ENCODE measurements around the gene PON2.
"Not testable (repeated sequence)": the region's sequence is repeated elsewhere in the genome, so short reads cannot be mapped to it uniquely, and the experiment has no call there.

The PON2 gene

DNA sequence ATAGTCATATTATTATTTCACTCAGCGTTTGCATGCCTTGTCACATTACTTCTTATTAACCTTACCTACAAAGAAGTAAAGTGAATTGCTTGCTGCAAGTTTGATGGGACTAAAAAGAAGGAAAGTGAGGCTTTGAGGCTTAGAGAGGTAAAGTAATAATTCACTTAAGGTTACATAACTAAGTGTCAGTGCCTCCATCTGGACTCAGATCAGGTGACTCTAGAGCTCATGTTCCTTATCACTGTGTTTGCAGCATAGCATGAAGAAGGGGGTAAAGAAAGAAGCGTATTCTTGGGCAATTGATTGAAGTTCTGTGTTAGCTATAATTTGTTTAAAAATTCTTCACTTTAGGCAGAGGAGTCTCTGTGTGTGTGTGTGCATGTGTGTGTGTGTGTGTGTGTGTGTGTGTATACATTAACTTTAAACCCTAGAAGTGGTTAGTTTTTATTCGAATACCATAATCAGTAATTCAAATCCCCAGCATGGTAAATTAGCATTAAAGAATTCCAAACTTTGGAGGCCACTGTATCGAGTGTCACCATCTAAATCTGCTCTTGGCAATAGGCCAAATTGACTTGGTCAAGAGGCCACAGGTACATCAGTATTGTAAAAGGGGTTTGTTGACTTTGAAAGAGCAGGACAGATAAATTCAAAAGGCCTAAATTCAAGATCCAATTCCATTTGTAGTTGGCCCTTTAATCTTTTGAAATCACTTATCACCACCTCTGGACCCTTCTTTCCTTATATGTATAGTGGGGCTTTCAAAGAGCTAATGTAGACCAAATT lies 36.5 kb downstream of the PON2 start:
- DNase-seq: no peak

GRCh38 chr7:95397381-95397780 lies 37.4 kb downstream of the PON2 start:
- DNase-seq: no peak

- DNase-seq: no peak
Measured at GRCh38 chr7:95396136-95397032, 38.4 kb downstream of the PON2 start, which contains the start of gene PON3. PON3 (minus strand) TSS chr7:95396375; CDS start chr7:95396350, 25 bp downstream.

GRCh38 chr7:95395755-95396135 lies 39.1 kb downstream of the PON2 start:
- DNase-seq: no peak

GRCh38 chr7:95394370-95394769 lies 40.5 kb downstream of the PON2 start:
- no peak for DNase-seq

DNA sequence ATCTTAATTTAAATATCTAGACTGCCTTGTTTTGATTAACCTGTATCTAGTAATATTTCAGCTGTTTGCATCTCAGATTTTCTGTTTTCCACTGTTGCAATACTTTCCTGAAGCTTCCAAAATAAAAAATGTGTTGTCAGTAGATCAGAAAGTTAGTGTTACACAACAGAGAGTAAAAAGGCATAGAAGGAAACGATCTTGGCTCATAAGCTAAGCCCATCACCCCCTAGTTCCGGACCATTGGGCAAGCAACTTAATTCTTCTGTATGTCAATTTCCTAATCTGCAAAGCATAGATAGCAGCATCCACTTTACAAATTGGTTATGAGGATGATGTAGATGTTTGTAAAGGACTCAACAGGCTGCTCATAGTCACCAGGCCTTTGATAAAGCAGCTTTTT lies 43.1 kb downstream of the PON2 start:
- DNase-seq: no peak

DNA sequence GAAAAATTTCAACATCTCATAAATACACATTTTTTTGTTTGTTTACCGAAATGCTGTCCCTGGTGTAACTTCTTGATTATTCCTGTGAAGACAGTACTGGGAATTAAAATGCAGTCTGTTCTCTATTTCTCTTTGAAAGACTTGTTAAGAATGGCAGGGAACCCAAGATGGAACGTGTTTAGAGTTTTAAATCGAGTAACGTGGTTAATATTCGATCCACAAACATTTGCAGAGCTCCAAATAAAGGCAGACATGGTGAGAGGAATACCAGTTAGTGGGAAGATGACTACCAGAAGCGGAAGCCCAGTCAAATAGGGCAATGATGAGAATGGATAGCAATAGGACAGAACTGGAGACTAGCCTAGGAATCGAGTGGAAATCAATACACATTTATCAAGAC lies 45.3 kb downstream of the PON2 start:
- no peak for DNase-seq

DNA sequence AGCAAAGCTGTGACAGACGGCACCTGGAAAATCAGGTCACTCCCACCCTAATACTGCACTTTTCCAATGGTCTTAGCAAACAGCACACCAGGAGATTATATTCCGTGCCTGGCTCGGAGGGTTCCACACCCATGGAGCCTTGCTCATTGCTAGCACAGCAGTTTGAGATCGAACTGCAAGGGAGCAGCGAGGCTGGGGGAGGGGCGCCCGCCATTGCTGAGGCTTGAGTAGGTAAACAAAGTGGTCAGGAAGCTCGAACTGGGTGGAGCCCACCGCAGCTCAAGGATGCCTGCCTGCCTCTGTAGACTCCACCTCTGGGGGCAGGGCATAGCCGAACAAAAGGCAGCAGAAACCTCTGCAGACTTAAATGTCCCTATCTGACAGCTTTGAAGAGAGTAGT lies 55.4 kb downstream of the PON2 start:
- DNase-seq: not testable (repeated sequence)

- DNase-seq: no peak
Measured at GRCh38 chr7:95376632-95377400, 58.0 kb downstream of the PON2 start.

- no peak for DNase-seq
Measured at GRCh38 chr7:95375591-95376257, 59.1 kb downstream of the PON2 start.

GRCh38 chr7:95373323-95373722 lies 61.5 kb downstream of the PON2 start:
- no peak for DNase-seq

- DNase-seq: no peak
Measured at GRCh38 chr7:95368235-95368634, 66.6 kb downstream of the PON2 start.

DNA sequence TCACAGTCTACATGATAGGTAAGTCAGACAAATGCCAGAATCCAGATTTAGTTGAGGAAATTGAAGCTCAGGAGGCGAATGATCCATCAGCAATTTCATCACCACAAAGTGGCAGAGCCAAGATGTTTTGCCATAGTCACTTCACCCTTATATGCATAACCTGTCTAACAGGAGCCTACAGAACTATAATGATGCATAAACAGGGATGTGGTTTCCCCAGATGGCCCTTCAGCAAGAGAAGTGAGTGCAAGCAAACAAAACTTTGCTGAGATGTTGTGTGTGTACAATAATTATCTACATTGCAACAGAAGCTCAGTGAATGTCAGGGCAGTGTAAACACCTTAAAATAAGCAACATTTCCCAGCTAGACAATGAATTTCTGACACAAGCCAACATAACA lies 67.2 kb downstream of the PON2 start:
- no peak for DNase-seq

GRCh38 chr7:95365151-95365550 lies 69.7 kb downstream of the PON2 start:
- no peak for DNase-seq

GRCh38 chr7:95357623-95358022 lies 77.2 kb downstream of the PON2 start:
- no peak for DNase-seq

All from NCI-H1694 (cell line).